WTC11 (cell line): ENCODE data around the gene C3.

Experiments
- FOXP1 ChIP-seq: sonication (generic); formaldehyde crosslinking; IDR thresholded peaks from 2 replicates; pipeline ENCODE4 v1.8.0; 2022; ENCODE audit warnings: missing genetic modification reagents, mild to moderate bottlenecking, moderate library complexity, borderline replicate concordance
- HMGA2 ChIP-seq: fragments of 250-450 bp; sonication (Bioruptor Pico); IDR thresholded peaks from 2 replicates; pipeline ENCODE4 v1.4.0; 2021; ENCODE audit warnings: mild to moderate bottlenecking, moderate library complexity
- JUN ChIP-seq: sonication (generic); formaldehyde crosslinking; IDR thresholded peaks from 2 replicates; pipeline ENCODE4 v1.8.0; 2023; ENCODE audit warnings: mild to moderate bottlenecking, missing genetic modification reagents
- NFE2L1 ChIP-seq: sonication (generic); formaldehyde crosslinking; IDR thresholded peaks from 2 replicates; pipeline ENCODE4 v1.8.1; 2023; ENCODE audit warnings: missing genetic modification reagents
- NFYB ChIP-seq: sonication (generic); formaldehyde crosslinking; conservative IDR thresholded peaks from 2 replicates; pipeline ENCODE4 v1.8.0; 2022; ENCODE audit warnings: low read depth, missing genetic modification reagents
- SMAD3 ChIP-seq: sonication (generic); formaldehyde crosslinking; IDR thresholded peaks from 2 replicates; pipeline ENCODE4 v1.8.0; 2022; ENCODE audit warnings: missing genetic modification reagents, mild to moderate bottlenecking, borderline replicate concordance
- SP1 ChIP-seq: sonication (generic); formaldehyde crosslinking; conservative IDR thresholded peaks from 2 replicates; pipeline ENCODE4 v1.8.1; 2022; ENCODE audit warnings: missing genetic modification reagents
- USF2 ChIP-seq: sonication (generic); formaldehyde crosslinking; IDR thresholded peaks from 2 replicates; pipeline ENCODE4 v1.8.1; 2023; ENCODE audit warnings: mild to moderate bottlenecking, missing genetic modification reagents, moderate library complexity
- TF ChIP-seq, protein P1 (sequence below): fragments of 200-600 bp; IDR thresholded peaks from 2 replicates; pipeline ENCODE4 v1.8.0; 2022; ENCODE audit warnings: antibody characterized with exemption

DNA sequence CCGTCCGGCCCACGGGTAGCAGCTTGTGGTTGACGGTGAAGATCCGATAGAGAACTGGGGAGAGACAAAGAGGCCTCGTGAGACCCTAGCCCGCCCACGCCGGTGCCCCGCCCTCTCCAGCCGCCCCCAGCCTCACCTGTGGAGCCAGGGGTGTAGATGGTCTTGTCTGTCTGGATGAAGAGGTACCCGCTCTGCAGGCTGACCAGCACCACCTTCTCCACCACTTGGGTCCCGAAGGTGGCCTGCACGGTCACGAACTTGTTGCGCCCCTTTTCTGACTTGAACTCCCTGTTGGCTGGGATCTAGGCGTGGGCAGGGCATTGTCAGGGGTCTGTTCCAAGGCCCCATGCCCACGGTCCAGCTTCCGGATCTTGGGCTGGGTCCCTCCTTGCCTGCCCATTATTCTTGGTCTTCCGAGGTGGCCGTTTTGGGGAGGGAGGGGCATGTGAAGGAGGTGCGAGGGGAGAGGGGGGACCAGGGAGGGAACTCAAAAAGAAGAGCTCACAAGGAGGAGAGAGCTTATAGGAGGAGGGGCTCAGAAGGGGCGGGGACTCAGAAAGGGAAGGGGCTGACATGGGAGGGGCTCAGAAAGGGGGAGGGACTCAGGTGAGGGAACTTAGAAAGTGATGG is 2.2 kb downstream of the C3 start:
- TF ChIP-seq SMAD3 (no peak), FOXP1 (no peak), SP1 (CRISPR knock-in tag) (no peak), USF2 (CRISPR knock-in tag) (no peak), HMGA2 (CRISPR knock-in tag) (no peak), NFYB (no peak), JUN (CRISPR knock-in tag) (no peak), NFE2L1 (no peak)
- TF ChIP-seq, protein P1, sequence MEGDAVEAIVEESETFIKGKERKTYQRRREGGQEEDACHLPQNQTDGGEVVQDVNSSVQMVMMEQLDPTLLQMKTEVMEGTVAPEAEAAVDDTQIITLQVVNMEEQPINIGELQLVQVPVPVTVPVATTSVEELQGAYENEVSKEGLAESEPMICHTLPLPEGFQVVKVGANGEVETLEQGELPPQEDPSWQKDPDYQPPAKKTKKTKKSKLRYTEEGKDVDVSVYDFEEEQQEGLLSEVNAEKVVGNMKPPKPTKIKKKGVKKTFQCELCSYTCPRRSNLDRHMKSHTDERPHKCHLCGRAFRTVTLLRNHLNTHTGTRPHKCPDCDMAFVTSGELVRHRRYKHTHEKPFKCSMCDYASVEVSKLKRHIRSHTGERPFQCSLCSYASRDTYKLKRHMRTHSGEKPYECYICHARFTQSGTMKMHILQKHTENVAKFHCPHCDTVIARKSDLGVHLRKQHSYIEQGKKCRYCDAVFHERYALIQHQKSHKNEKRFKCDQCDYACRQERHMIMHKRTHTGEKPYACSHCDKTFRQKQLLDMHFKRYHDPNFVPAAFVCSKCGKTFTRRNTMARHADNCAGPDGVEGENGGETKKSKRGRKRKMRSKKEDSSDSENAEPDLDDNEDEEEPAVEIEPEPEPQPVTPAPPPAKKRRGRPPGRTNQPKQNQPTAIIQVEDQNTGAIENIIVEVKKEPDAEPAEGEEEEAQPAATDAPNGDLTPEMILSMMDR, result no peak
